Stimulated activated naive CD4-positive, alpha-beta T cell treated with Interleukin-2 at 50 U/mL for 16 hours (primary cell): ENCODE results near the gene GOLIM4.
"Not testable (repeated sequence)": the region's sequence is repeated elsewhere in the genome, so short reads cannot be mapped to it uniquely, and the experiment has no call there.

Source experiments
- DNase-seq: peaks from one replicate; lab custom pipeline; 2025; lab: John Stamatoyannopoulos, UW

Gene GOLIM4

GRCh38 chr3:168073842-168074605 lies 21.7 kb downstream of the GOLIM4 start:
- no peak for DNase-seq

GRCh38 chr3:168072323-168072650 lies 23.4 kb downstream of the GOLIM4 start:
- DNase-seq = no peak

- no peak for DNase-seq
Observed at GRCh38 chr3:168071591-168072322, 24.0 kb downstream of the GOLIM4 start.

GRCh38 chr3:168070919-168071318 lies 24.8 kb downstream of the GOLIM4 start:
- DNase-seq = no peak

GRCh38 chr3:168068346-168068745 lies 27.4 kb downstream of the GOLIM4 start:
- DNase-seq = no peak

- no peak for DNase-seq
Observed at GRCh38 chr3:168066882-168067281, 28.8 kb downstream of the GOLIM4 start.

- no peak for DNase-seq
Observed at GRCh38 chr3:168065569-168065968, 30.2 kb downstream of the GOLIM4 start.

GRCh38 chr3:168063122-168063521 lies 32.6 kb downstream of the GOLIM4 start:
- DNase-seq = no peak

- DNase-seq = no peak
Observed at GRCh38 chr3:168062679-168063078, 33.0 kb downstream of the GOLIM4 start.

GRCh38 chr3:168061332-168061996 lies 34.3 kb downstream of the GOLIM4 start:
- DNase-seq = no peak

GRCh38 chr3:168060317-168060716 lies 35.4 kb downstream of the GOLIM4 start:
- no peak for DNase-seq

GRCh38 chr3:168058481-168058880 lies 37.2 kb downstream of the GOLIM4 start:
- DNase-seq = no peak

- not testable (repeated sequence) for DNase-seq
Observed at GRCh38 chr3:168056398-168057230, 39.1 kb downstream of the GOLIM4 start.

GRCh38 chr3:168054447-168054846 lies 41.3 kb downstream of the GOLIM4 start:
- no peak for DNase-seq

GRCh38 chr3:168053115-168053514 lies 42.6 kb downstream of the GOLIM4 start:
- no peak for DNase-seq

GRCh38 chr3:168052515-168052914 lies 43.2 kb downstream of the GOLIM4 start:
- DNase-seq = no peak

GRCh38 chr3:168051531-168052471 lies 43.9 kb downstream of the GOLIM4 start:
- no peak for DNase-seq

GRCh38 chr3:168051070-168051469 lies 44.7 kb downstream of the GOLIM4 start:
- no peak for DNase-seq

- DNase-seq = no peak
Observed at GRCh38 chr3:168049367-168049974, 46.3 kb downstream of the GOLIM4 start.
